NOMO-1 (cell line): ENCODE measurements around the gene SOBP.

Experiments used
- DNase-seq, 2 experiments: peaks; one replicate each; lab custom pipeline; 2025; ENCODE audit not compliant: unreplicated experiment in 2 of 2; lab: John Stamatoyannopoulos, UW

Gene SOBP

GRCh38 chr6:107653861-107654394 is 164.0 kb downstream of the SOBP start:
- DNase-seq: no peak

- peak in 1 of 2 experiments; percentile 26 for DNase-seq
Observed at GRCh38 chr6:107654764-107655163, 164.8 kb downstream of the SOBP start.

- peak in 1 of 2 experiments; percentile 10 for DNase-seq
Observed at GRCh38 chr6:107655245-107655644, 165.3 kb downstream of the SOBP start.

- DNase-seq: no peak
Observed at GRCh38 chr6:107655864-107656263, 165.9 kb downstream of the SOBP start.

- DNase-seq: peak in 1 of 2 experiments; percentile 18
Observed at GRCh38 chr6:107656401-107656800, 166.5 kb downstream of the SOBP start.

- no peak for DNase-seq
Observed at GRCh38 chr6:107656883-107657282, 167.0 kb downstream of the SOBP start.

GRCh38 chr6:107657373-107657754 is 167.4 kb downstream of the SOBP start:
- no peak for DNase-seq

GRCh38 chr6:107657755-107658461 is 168.0 kb downstream of the SOBP start:
- peak; percentile 92 to 97 for DNase-seq

GRCh38 chr6:107658920-107659865 is 169.3 kb downstream of the SOBP start:
- no peak for DNase-seq

- no peak for DNase-seq
Observed at GRCh38 chr6:107660839-107661238, 170.9 kb downstream of the SOBP start.

- no peak for DNase-seq
Observed at GRCh38 chr6:107661291-107661690, 171.4 kb downstream of the SOBP start.

GRCh38 chr6:107662333-107662732 is 172.4 kb downstream of the SOBP start:
- no peak for DNase-seq

- DNase-seq: no peak
Observed at GRCh38 chr6:107663308-107663707, 173.4 kb downstream of the SOBP start.

- DNase-seq: no peak
Observed at GRCh38 chr6:107665382-107665781, 175.5 kb downstream of the SOBP start.

- peak in 1 of 2 experiments; percentile 23 for DNase-seq
Observed at GRCh38 chr6:107666084-107666980, 176.4 kb downstream of the SOBP start.

GRCh38 chr6:107666981-107667601 is 177.2 kb downstream of the SOBP start:
- DNase-seq: no peak

- peak in 1 of 2 experiments; percentile 48 for DNase-seq
Observed at GRCh38 chr6:107667790-107668189, 177.9 kb downstream of the SOBP start.

GRCh38 chr6:107668743-107669474 is 179.0 kb downstream of the SOBP start:
- DNase-seq: no peak

- peak; percentile 88 for DNase-seq
Observed at GRCh38 chr6:107670792-107671199, 180.9 kb downstream of the SOBP start.
